EH (cell line): Measurements from ENCODE around the gene PDXP.
A peak's percentile ranks its signal among the peaks of the same experiment; 100 is the strongest.

ENCODE experiments used
- DNase-seq: peaks from one replicate; pipeline ENCODE4 v3.0.0-alpha.2; 2015; ENCODE audit warnings: low read depth

Gene PDXP

DNA sequence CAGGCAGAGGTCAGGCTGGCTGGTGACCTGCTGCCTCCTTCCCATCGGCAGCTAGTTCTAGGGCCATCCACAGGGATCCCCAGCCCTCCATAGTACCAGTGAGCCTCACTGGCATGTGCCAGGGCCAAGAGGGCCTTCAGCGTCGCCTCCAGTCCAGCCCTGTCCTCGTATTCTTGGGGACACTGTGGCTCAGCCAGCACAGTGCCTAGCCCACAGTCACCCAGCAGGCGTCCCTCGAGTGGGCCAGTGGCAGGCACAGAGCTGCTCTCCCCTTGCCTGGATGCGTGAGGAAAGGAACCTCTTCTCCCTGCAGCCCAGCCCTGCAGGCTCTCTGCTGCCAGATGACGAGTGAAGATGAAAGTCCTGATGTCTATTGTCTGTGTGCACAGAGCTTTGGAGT, 29.7 kb upstream of the PDXP start:
- no peak for DNase-seq

DNA sequence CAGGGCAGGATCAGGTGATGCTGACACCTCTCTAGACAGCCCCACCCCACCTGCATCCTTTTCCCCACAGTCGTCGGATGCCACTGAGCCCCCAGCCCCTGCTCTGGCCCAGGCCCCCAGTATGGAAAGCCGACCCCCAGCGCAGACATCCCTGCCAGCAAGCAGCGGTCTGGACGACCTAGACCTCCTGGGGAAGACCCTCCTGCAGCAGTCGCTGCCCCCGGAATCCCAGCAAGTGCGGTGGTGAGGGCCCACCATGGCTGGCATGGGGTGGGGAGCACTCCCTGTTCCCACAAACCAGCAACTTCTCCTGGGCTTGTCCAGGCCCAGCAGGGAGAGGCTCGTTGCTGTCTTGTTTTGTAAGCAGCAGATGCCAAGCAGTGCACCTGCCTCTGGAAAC, 28.6 kb upstream of the PDXP start:
- DNase-seq = no peak

DNA sequence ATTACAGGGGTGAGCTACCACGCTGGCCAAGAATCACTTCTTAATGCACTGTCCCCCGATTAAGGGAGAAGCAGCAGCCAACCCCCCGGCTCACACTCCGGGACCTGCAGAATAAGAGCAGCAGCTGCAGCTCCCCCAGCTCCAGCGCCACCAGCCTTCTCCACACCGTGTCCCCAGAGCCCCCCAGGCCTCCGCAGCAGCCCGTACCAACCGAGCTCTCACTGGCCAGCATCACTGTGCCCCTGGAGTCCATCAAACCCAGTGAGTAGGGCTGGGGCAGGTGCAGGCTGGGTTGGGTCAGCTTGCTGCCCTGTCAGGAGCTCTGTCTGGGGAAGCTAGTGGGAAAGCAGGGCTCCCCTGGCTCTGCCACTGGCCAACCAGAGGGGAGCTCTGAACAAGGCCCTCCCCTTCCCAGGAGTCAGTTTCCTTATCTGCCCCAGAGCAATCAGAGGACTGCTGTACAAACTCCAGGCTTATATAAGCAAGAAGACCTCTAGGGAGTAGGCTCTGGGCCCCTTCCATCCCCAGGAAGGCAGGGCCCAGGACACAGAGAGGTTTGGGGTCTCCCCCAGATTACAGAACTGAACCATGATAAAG, 27.6 kb upstream of the PDXP start:
- DNase-seq = no peak

DNA sequence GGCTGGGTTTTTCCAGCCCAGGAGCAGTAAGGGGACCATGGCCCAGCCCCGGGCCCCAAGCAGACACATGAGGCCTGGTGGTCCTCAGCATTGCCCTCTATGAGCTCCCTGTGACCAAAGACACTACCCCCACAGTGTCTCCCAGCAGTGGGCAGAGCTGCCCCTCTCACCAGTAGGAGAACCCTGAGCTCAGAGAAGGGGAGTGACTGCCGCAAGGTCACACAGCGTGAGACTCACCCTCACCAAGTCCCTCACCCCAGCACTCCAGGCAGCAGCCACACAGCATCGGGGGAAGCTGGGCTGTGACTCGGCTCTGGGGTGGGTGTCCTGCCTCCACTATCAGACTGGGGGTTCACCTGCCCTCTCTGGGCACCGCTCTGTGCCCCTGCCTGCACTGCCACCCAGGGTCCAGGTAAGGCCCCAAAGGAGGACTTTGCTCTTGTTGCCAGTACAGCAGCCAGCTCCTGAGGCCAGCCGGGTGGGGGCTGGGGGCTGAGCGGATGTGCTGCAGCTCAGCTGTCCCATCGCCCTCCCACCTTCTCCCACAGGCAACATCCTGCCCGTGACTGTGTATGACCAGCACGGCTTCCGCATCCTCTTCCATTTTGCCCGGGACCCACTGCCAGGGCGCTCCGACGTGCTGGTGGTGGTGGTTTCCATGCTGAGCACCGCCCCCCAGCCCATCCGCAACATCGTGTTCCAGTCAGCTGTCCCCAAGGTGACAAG, 26.9 kb upstream of the PDXP start:
- DNase-seq = no peak

DNA sequence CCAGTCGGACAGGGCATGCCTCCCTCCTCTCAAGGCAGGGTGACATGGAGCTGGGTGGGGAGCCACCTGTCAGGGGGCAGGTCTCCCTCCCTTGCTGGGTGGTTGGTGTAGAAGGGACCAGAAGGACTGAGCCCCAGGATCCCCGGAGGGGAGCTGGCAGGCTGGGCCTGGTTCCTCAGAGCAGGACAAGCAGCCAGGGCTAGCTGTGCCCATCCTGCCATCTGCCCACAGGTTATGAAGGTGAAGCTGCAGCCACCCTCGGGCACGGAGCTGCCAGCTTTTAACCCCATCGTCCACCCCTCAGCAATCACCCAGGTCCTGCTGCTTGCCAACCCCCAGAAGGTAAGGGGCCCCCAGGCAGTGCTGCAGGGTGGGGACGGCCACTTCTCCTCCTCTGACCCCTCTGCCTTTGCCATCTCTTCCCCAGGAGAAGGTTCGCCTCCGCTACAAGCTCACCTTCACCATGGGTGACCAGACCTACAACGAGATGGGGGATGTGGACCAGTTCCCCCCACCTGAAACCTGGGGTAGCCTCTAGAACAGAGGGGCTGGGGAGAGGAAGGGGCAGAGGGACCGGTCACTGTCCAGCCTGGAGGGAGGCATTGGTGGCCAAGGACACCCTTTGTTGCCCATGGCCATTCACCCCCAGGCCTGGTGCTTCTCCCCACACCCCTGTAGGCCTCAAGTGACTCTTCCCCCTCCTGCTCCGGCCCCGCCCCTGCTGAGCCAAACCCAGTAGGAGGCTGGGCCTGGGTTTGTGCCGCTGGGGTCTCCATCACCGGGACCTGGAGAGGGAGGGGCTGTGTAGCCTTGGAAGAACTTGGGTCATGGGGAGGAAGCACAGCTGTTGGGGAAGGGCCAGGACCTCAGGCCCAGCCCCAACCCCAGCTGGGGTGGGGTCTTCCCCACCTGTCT, 26.1 kb upstream of the PDXP start:
- DNase-seq = no peak

DNA sequence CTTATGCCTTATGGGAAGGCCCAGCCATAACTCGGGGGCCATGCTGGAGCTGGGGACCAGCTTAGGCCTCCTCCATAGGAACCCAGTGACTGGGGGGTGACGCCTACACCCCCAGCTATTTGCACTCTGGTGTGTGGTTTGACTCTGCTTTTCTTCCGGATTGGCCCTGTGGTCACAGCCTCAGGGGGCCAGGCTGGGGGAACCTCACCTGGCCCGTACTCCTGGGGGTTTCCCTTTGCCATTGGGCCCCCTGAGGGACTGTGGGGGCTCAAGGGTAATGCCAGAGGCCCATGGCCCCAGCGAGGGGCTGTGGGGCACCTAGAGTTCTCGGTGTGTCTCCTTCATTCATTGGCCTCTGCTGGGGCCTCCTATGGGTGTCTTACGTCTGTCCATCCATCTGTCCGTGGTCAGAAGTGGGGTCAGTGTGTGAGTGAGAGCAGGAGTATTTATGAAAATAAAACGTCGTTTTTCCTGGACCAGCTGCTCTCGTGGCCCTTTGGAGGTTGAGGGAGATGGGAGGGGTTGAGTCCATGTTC, 25.4 kb upstream of the PDXP start:
- no peak for DNase-seq

DNA sequence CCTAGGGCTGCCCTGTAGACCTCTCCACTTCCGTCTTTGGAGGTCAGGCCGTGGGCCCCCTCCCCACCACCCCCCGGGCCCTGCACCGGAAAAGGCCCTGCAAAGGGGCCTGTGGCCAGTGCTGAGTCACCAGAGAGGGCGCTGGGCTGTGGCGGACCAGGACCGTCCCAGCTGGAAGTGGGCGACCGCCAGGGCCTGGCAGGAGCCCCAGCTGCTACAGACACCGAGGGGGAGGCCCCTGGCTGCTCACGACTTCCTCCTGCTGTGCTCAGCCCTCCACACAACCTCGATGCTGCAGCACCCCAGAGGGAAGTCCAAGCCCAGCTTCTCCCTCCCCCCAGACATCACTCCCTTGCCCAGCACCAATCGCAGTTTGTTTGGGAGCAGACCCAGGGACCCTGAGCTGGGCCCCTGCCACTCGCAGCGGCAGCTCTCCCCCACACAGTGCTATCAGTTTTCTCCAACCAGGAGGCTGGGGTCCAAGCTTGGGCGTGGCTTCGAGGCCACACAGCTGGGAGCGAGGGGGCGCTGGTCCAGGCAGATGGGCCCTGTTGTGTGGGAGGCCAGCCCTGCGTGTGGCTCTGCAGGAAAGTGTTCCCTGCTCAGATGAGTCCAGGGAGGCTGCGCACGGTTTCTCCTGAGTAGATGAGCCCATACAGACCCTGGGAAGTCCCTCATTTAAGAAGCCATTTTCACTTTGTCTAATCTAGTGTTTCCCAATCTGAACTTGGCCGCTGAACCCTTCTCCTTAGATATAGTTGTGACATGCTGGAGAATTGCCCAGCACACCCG, 24.7 kb upstream of the PDXP start:
- DNase-seq = peak; percentile 91

DNA sequence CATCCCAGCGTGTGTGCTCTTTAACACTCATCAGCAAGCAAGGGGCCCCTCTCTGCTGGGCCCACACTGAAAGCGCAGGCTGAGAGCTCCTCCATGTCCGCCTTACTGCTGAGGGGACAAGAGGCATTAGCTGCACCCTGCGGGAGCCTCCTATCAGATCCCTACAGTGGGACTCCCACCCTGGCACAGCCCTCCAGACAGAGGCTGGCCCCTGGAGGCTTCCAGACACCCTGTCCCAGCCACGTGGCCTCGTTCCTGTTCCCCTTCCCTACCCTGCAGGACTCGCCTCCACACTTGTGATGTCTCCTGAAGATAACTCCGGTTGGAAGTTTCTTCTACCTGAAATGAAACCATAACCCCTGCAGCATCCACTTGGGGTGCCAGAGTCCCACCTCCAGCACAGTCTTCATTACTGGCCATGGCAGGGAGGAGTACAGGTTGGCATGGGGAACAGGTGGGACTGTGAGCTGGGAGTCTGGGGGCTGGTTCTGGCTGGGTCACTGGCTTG, 24.1 kb upstream of the PDXP start:
- no peak for DNase-seq

DNA sequence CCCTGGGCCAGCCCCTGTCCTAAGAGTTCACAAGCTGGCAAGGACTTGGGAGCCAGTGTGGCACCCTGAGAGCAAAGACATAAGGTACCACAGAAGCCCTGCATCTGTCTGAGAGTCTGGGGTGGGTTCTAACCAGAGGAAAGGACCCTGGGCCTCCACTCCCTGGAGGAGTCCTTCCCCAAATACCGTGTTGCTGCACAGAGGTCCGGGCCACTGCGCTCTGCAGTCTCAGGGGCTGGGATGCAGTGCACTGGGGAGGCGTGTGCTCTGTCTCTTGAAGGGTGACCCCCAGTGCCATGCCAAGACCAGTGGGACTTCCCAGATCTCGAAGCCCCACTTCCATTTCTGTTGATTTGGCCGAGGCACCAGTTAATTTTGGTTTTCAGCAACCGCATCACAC, 23.4 kb upstream of the PDXP start:
- DNase-seq = no peak

DNA sequence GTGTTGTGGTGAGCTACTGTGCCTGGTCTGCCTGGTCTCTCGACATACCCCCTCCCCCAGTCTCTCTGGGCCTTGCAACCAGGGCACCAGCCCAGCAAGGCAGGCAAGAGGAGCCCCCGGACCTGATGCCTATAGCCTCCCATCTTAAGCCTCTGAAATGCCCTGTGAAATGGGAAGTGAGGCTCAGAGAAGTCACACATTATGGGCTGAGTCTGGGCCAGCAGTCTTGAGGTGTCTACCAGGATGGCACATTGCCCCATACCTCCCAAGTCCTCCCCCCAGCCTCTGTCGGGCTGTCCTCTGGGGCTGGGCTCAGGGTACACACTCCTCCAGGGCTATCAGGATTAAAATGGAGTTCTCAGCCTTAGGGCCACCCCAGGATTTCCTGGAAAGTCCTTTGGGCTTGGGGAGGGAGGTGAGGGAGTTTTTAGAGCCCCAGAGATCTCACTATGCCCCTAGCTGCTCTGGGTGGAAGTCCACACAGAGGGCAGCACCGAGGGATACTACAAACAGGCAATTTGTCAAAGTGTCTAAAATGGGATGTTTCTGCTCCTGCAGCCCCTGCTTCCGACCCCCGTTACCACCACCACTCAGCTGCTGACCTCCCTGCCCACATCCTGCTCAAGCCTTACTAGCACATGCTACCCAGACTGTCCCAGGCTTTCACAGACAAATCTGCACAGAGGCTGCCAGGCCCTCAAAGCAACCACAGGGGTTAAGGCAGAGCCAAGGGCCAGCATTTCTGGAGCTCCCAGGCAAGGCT, 22.2 kb upstream of the PDXP start:
- DNase-seq = peak; percentile 82

DNA sequence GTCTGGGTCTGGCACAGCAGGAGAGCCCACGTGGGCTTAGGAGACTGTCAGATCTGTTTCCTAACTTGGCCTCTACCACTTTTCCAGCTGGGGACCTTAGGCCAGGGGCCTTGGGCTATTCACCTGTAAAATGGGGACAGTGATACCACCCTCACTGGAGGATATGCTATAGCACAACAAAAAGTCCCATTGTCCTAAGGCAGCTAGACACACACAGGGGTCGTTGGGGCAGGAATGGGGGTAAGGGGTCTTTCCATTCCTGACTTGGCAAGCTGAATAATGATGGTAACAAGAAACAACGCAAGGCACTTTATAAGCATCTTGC, 21.6 kb upstream of the PDXP start:
- no peak for DNase-seq

DNA sequence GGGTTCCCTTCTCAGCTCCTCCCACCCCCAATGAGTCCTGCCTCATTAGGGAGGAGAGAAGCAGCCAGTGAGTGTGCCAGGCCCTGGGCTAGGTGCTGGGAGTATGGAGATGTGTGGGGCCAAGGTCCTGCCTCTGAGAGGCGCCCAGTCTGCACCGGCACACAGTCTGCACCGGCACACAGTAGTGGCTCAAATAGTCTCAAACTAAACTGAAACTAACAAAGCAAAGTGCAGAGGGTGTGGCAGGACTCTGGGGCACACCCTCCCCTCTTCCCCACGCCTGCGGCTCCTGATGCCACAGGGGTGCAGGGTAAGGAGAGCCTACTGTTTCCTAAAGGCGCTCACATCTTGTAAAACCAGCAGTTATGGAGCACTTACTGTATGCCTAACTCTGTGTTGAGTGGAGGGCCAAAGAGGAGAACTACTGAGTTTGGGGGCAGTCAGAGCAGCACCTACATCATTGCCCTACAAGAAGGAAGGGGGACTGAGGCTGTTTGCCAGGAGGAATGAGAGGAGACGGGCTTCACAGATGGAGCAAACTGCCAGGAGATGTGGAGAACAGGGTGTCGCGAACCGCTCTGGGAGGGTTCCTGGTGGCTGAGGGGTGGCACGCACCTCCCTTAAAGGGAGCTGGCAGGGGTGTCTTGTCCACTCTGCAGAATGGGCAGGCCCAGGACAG, 20.0 kb upstream of the PDXP start:
- no peak for DNase-seq

DNA sequence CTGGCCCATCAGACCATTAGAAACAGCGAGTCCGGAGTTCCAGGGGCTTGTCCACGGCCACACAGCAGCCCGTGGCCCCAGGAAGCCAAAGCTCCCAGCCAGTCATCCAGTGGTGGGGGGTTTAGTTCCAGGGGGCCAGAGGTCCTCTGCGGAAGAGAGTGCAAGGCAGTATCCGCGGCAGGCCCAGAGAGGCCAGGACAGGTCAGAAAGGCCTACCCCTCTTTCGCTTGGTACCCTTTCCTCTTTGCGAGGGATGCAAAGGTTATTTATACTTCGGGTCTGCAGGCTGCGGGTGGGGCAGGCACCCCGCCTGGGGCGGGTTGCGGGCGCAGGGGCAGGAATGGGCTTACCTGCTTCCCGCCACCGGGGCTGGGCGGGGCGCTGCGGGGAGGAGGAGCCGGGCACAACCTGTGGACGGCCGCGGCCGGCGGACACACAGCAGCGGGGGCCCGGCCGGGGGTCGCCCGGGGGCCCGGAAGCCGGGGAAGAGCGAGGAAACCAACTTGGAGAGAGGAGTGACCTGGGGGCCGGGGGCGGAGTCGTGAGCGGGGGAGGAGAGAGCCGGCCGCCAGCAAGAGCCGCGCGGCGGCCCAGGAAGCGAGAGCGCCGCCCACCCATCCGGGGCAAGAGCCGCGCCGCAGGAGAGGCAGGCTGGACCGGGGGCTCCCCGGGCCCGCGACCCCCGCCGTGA, 19.3 kb upstream of the PDXP start, which contains the start of gene SH3BP1:
Gene SH3BP1, plus strand, starts transcription at position 600 of the 691 bp plus-strand sequence. CDS start 119 bp downstream, outside the sequence.
- peak; percentile 59 for DNase-seq

DNA sequence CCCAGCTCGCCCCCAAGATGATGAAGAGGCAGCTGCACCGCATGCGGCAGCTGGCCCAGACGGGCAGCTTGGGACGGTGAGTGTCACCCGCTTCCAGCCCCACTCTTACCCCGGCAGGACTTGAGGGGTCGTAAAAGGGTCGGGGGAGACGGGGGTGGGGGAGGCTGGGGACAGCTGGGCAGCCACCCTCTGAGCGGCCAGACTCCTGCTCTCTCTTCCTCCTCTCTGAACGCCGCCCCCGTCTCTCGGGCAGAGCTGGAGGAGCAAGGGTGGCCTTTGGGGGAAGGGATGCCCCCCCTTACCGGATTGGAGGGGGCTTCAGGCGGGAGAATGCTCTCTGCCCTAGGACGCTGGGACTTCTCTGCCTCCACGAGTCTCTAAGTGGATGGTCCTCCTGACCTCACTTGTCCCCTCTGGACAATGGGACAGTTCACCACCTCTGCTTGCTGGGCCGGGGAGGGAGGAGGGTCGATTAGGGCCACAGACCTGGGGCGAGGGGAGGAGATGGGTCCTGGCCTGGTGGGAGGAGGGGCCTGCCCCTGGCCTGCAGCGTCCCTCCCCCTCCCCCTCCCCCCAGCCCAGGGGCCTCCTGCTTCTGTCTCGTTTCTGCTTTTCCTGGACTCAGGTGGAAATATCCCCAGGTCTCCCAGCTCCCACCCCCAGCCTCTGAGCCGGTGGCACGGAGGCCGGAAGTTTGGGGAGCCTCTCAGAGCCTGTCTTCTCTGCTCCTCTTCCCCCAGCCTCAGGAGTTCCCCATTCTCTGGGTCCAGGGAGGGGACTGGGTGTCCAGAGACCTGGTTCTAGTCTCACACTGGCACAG, 18.5 kb upstream of the PDXP start:
- DNase-seq = no peak

DNA sequence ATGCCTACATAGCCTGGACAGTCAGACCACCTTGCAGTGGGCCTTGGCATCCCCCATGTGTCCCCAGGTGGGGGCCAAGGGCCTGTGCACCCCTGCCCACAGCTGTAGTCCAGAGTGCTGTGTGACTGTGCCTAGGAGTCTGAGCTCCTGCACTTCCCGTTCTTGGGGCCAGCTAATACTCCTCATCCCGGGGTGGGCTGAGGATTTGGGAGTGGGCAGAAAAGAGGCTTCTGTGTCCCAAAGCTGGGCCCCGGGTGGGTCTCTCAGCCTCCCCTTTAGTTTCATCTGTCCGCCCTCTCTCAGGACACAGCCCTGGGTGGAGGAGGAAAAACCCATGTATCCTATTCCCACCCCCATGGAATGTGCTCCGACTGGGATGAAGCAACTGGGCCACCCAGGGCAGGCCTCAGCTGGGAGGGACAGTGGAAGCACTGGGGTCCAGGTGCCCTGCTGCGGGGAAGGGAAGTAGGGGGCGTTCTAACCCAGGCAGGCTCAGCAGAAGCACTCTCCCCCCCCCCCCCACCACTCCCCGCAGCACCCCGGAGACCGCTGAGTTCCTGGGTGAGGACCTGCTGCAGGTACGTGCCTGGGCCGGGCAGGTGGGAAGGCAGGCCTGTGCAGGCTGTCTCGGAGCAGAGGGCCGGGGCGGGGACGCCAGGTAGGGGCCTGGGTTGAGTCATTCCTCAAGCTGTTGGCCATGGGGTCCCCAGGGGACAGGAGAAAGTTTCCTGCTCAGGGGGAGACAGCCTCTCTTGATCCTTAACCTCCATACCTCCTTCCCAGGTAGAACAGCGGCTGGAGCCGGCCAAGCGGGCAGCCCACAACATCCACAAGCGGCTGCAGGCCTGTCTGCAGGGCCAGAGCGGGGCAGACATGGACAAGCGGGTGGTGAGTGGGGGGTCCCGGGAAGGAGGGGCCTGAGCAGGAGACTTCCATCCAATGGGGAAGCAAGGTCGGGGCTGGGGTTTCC, 17.6 kb upstream of the PDXP start:
- DNase-seq = no peak

DNA sequence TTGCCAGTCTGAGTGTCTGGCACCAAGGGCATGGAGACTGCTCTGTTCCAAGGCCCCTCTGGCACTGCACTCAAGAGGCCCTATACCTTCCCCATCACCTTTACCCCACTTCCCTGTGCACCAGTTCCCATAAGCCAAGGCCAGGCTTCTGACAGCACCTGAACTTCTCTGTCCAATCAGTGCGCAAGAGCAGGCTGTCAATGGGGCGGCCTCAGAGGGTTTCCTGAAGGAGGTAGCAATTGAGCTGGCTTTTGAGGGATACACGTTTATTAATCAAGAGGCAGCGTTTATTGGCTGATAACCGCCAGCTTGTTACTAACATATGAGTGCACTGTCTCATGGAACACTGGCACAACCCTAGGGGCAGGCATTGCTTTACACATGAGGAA, 17.0 kb upstream of the PDXP start:
- DNase-seq = no peak

DNA sequence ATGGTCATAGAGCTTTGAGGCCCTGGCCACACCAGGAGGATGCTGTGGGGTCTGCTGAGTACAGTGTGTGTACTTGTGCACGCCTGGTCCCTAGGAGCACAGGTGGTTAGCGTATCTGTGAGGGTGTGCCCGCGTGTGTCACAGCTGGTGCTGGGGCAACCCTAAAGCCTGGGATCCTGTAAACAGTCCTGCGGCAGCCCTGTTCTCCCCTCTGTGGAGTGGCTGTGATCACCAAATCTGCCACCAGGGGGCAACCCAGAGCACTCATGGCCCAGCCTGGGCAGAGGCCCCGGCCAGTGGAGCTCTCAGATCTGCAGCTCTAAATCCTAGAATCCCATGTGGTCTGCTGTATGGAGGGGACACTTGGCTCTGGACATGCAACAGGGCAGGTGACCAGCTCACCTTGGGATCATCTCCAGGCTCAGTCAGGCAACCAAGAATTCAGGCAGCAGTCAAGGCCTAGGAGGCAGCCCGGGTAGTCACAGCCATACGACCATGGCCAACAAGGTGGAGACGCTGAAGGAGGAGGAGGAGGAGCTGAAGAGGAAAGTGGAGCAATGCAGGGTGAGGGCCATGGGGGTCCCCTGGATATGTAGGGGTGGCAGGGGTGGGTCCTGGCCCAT, 15.2 kb upstream of the PDXP start:
- DNase-seq = peak; percentile 75
